Measurements from ENCODE around the gene ZNF839.

ZNF839 gene

DNA sequence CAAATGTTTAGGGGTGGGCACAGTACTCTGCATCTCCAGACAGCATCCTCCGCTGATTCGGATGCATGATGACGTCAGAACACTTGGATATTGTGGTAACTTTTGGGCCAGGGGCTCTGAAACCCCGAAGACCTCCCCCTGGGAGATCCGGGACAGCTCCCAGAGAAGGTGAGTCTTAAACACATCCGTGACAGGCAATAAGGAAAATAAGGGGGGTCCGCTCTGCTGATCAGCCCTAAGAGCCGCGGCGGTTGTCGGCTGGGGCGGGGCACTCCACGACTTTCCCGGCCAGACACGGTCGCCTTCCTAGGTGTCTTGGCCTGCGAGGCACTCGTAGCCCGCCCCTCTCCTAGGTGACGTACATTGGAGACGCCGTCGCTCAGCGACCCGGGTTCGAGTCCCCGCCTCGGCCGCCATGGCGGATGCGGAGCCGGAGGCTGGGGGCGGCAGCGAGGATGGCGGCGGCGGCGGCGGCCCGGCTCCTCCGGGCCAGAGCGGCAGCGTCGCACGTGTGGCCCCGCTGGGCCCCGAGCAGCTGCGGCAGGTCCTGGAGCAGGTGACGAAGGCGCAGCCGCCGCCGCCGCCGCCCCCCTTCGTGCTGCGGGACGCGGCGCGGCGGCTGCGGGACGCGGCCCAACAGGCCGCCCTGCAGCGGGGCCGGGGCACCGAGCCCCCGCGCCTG is at the start of gene ZNF839:
ZNF839 (plus strand) TSS at position 396 of the 682 bp plus-strand sequence; CDS start at position 416, 20 bp downstream.
- TF ChIP-seq, protein P1, sequence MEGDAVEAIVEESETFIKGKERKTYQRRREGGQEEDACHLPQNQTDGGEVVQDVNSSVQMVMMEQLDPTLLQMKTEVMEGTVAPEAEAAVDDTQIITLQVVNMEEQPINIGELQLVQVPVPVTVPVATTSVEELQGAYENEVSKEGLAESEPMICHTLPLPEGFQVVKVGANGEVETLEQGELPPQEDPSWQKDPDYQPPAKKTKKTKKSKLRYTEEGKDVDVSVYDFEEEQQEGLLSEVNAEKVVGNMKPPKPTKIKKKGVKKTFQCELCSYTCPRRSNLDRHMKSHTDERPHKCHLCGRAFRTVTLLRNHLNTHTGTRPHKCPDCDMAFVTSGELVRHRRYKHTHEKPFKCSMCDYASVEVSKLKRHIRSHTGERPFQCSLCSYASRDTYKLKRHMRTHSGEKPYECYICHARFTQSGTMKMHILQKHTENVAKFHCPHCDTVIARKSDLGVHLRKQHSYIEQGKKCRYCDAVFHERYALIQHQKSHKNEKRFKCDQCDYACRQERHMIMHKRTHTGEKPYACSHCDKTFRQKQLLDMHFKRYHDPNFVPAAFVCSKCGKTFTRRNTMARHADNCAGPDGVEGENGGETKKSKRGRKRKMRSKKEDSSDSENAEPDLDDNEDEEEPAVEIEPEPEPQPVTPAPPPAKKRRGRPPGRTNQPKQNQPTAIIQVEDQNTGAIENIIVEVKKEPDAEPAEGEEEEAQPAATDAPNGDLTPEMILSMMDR (IDR thresholded peaks at IDR 0.05; ENCODE audit: low read depth, low read length, missing control alignments): no peak

GRCh38 chr14:102272392-102272791 is 47.2 kb upstream of the ZNF839 start:
- DNase-seq (ENCODE audit: extremely low read depth, low read depth): no peak
- no peak overlapping the region for H3K4me3 ChIP-seq (replicated peaks; ENCODE audit: low read depth, low read length)
- TF ChIP-seq, protein P1 (IDR thresholded peaks at IDR 0.05; ENCODE audit: low read depth, low read length, missing control alignments): no peak

More for the DNA sequence above, at the start of gene ZNF839:
- DNase-seq (ENCODE audit: extremely low read depth, low read depth): peak; percentile 61
- H3K4me3 ChIP-seq (replicated peaks; ENCODE audit: low read depth, low read length): peak within 1 kb of the TSS; percentile 89

DNA sequence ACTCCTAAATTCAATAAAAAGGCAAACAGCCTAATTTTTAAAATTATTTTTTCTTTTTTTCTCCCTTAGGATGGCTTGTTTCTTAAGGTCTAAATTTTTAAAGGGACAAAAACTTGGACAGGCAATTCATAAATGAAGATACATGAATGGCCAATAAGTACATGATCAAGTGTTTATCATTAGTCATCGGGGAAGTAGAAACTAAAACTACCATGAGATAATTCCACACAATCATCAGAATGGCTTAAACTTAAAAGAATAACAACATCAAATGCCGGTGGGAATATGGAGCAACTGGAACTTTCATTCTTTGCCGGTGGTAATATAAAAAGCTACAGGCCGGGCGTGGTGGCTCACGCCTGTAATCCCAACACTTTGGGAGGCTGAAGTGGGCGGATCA is 43.7 kb upstream of the ZNF839 start:
- H3K4me3 ChIP-seq (replicated peaks; ENCODE audit: low read depth, low read length): no peak overlapping the region
- no peak for DNase-seq (ENCODE audit: extremely low read depth, low read depth)
- TF ChIP-seq, protein P1 (IDR thresholded peaks at IDR 0.05; ENCODE audit: low read depth, low read length, missing control alignments): no peak

DNA sequence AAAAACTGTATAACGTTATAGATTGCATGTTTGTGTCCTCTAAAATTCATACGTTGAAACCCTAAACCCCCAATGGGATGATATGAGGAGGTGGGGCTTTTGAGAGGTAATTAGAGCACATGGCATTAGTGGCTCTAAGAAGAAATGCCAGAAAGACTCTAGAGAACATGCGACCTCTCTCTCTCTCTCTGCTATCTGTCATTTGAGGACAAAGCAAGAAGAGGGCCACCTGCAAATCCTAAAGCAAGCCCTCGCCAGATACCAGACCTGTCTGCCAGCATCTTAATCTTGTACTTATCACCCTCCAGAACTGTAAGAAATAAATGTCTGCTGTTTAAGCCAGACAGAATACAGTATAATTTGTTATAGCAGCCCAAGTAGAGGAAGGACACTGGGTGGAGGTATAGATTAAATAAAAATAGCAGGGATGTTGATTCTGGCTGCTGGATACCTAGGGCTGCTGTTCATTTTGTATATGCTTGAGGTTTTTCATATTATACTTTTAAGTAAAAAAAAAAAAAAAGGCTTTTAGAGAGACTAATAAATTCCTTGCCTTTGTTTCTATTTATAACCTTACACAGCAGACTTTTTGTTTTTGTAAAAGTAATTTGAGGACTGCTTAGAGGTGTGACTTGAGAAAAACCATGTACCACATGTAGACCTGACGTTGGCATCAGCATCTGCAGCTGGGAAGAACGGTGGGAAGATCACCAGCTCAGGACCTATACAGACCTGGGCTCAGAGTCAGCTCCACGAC is 41.5 kb upstream of the ZNF839 start:
- TF ChIP-seq, protein P1 (IDR thresholded peaks at IDR 0.05; ENCODE audit: low read depth, low read length, missing control alignments): no peak
- DNase-seq (ENCODE audit: extremely low read depth, low read depth): no peak
- no peak overlapping the region for H3K4me3 ChIP-seq (replicated peaks; ENCODE audit: low read depth, low read length)

GRCh38 chr14:102278631-102278935 is 41.0 kb upstream of the ZNF839 start:
- no peak overlapping the region for H3K4me3 ChIP-seq (replicated peaks; ENCODE audit: low read depth, low read length)
- TF ChIP-seq, protein P1 (IDR thresholded peaks at IDR 0.05; ENCODE audit: low read depth, low read length, missing control alignments): no peak
- no peak for DNase-seq (ENCODE audit: extremely low read depth, low read depth)

DNA sequence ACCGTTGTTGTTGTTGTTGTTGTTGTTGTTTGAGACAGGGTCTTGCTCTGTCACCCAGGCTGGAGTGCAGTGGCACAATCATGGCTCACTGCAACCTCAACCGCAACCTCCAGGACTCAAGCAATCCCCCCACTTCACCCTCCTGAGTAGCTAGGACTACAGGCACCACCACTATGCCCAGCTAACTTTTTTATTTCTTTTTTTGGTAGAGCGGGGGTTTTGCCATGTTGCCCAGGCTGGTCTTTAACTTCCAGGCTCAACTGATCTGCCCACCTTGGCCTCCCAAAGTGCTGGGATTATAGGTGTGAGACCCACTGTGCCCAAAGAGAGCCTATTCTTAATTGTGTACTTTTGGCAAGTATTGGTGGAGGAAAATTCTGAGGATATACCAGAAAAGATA is 40.3 kb upstream of the ZNF839 start:
- H3K4me3 ChIP-seq (replicated peaks; ENCODE audit: low read depth, low read length): no peak overlapping the region
- DNase-seq (ENCODE audit: extremely low read depth, low read depth): no peak
- TF ChIP-seq, protein P1 (IDR thresholded peaks at IDR 0.05; ENCODE audit: low read depth, low read length, missing control alignments): no peak
